ENCODE results near the gene SSPN. TPM values are rescaled to one million over a fixed set of nuclear protein-coding genes. Genes with fewer than 3 reads are reported as not detected.

The SSPN gene
- total RNA-seq, 1 donor from 2014 or later, result 2.1 TPM

GRCh38 chr12:26264215-26264838 lies 69.0 kb downstream of the SSPN start:
- H3K36me3 Mint-ChIP-seq (ENCODE audit: insufficient read depth), result no peaks in the 10 kb centered on the region
- no peak overlapping the region for H3K27ac Mint-ChIP-seq
- no peak for DNase-seq (ENCODE audit: low spot score, unreplicated experiment)
- no peak overlapping the region for H3K4me3 Mint-ChIP-seq (ENCODE audit: low read depth)
- H3K4me1 Mint-ChIP-seq (ENCODE audit: low read depth), result peaks cover 7% of the 10 kb centered on the region
- H3K9me3 Mint-ChIP-seq (ENCODE audit: low read depth), result peaks cover 4% of the 10 kb centered on the region
- TF ChIP-seq, protein P1, sequence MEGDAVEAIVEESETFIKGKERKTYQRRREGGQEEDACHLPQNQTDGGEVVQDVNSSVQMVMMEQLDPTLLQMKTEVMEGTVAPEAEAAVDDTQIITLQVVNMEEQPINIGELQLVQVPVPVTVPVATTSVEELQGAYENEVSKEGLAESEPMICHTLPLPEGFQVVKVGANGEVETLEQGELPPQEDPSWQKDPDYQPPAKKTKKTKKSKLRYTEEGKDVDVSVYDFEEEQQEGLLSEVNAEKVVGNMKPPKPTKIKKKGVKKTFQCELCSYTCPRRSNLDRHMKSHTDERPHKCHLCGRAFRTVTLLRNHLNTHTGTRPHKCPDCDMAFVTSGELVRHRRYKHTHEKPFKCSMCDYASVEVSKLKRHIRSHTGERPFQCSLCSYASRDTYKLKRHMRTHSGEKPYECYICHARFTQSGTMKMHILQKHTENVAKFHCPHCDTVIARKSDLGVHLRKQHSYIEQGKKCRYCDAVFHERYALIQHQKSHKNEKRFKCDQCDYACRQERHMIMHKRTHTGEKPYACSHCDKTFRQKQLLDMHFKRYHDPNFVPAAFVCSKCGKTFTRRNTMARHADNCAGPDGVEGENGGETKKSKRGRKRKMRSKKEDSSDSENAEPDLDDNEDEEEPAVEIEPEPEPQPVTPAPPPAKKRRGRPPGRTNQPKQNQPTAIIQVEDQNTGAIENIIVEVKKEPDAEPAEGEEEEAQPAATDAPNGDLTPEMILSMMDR (IDR thresholded peaks at IDR 0.05; ENCODE audit: unreplicated experiment), result no peak
- H3K27me3 Mint-ChIP-seq, result no peaks in the 10 kb centered on the region

DNA sequence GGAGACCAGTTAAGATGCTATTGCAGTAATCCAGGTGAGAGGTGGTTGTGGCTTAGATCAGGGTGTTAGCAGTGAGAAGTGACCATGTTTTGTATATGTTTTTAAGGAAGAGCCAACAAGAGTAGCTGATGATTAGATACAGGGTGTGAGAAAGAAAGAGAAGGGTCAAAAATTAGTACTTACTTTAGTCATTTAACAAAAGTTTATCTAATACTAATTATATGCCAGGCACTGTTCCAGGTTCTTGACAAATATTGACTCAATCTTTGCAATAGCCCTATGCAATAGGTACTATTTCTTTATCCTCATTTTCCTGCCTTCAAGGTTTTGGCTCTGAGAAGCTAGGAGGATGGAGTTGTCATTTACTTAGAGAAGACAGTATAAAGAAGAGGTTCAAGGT lies 70.2 kb downstream of the SSPN start:
- no peaks in the 10 kb centered on the region for H3K36me3 Mint-ChIP-seq (ENCODE audit: insufficient read depth)
- H3K27ac Mint-ChIP-seq, result no peak overlapping the region
- DNase-seq (ENCODE audit: low spot score, unreplicated experiment), result no peak
- H3K9me3 Mint-ChIP-seq (ENCODE audit: low read depth), result peaks cover 4% of the 10 kb centered on the region
- H3K4me1 Mint-ChIP-seq (ENCODE audit: low read depth), result peaks cover 7% of the 10 kb centered on the region
- H3K27me3 Mint-ChIP-seq, result no peaks in the 10 kb centered on the region
- TF ChIP-seq, protein P1 (IDR thresholded peaks at IDR 0.05; ENCODE audit: unreplicated experiment), result no peak
- H3K4me3 Mint-ChIP-seq (ENCODE audit: low read depth), result no peak overlapping the region

- TF ChIP-seq, protein P1 (IDR thresholded peaks at IDR 0.05; ENCODE audit: unreplicated experiment), result no peak
- Mint-ChIP-seq H3K4me1 (ENCODE audit: low read depth) (peaks cover 7% of the 10 kb centered on the region), H3K9me3 (ENCODE audit: low read depth) (peaks cover 4% of the 10 kb centered on the region), H3K27me3 (no peaks in the 10 kb centered on the region), H3K27ac (no peak overlapping the region), H3K36me3 (ENCODE audit: insufficient read depth) (no peaks in the 10 kb centered on the region), H3K4me3 (ENCODE audit: low read depth) (no peak overlapping the region)
- DNase-seq (ENCODE audit: low spot score, unreplicated experiment), result no peak
These were observed 71.5 kb downstream of the SSPN start for GRCh38 chr12:26266881-26267280.

GRCh38 chr12:26268841-26269561 lies 73.6 kb downstream of the SSPN start:
- TF ChIP-seq, protein P1 (IDR thresholded peaks at IDR 0.05; ENCODE audit: unreplicated experiment), result no peak
- Mint-ChIP-seq H3K27me3 (peaks cover 1% of the 10 kb centered on the region), H3K27ac (no peak overlapping the region), H3K36me3 (ENCODE audit: insufficient read depth) (no peaks in the 10 kb centered on the region), H3K4me1 (ENCODE audit: low read depth) (peaks cover 9% of the 10 kb centered on the region), H3K4me3 (ENCODE audit: low read depth) (no peak overlapping the region), H3K9me3 (ENCODE audit: low read depth) (no peaks in the 10 kb centered on the region)
- DNase-seq (ENCODE audit: low spot score, unreplicated experiment), result no peak

GRCh38 chr12:26269562-26270284 lies 74.3 kb downstream of the SSPN start:
- no peaks in the 10 kb centered on the region for H3K9me3 Mint-ChIP-seq (ENCODE audit: low read depth)

More at GRCh38 chr12:26269562-26270284, 74.3 kb downstream of the SSPN start:
- no peak for DNase-seq (ENCODE audit: low spot score, unreplicated experiment)
- H3K36me3 Mint-ChIP-seq (ENCODE audit: insufficient read depth), result no peaks in the 10 kb centered on the region
- no peak overlapping the region for H3K27ac Mint-ChIP-seq
- no peak overlapping the region for H3K4me3 Mint-ChIP-seq (ENCODE audit: low read depth)
- H3K4me1 Mint-ChIP-seq (ENCODE audit: low read depth), result peaks cover 16% of the 10 kb centered on the region
- TF ChIP-seq, protein P1 (IDR thresholded peaks at IDR 0.05; ENCODE audit: unreplicated experiment), result no peak
- H3K27me3 Mint-ChIP-seq, result peaks cover 5% of the 10 kb centered on the region

Measured in progenitor cell of endocrine pancreas (in vitro differentiated cells).